ENCODE measurements around the gene ARMCX6.
"Not testable (repeated sequence)": the region's sequence is repeated elsewhere in the genome, so short reads cannot be mapped to it uniquely, and the experiment has no call there.

Gene ARMCX6

DNA sequence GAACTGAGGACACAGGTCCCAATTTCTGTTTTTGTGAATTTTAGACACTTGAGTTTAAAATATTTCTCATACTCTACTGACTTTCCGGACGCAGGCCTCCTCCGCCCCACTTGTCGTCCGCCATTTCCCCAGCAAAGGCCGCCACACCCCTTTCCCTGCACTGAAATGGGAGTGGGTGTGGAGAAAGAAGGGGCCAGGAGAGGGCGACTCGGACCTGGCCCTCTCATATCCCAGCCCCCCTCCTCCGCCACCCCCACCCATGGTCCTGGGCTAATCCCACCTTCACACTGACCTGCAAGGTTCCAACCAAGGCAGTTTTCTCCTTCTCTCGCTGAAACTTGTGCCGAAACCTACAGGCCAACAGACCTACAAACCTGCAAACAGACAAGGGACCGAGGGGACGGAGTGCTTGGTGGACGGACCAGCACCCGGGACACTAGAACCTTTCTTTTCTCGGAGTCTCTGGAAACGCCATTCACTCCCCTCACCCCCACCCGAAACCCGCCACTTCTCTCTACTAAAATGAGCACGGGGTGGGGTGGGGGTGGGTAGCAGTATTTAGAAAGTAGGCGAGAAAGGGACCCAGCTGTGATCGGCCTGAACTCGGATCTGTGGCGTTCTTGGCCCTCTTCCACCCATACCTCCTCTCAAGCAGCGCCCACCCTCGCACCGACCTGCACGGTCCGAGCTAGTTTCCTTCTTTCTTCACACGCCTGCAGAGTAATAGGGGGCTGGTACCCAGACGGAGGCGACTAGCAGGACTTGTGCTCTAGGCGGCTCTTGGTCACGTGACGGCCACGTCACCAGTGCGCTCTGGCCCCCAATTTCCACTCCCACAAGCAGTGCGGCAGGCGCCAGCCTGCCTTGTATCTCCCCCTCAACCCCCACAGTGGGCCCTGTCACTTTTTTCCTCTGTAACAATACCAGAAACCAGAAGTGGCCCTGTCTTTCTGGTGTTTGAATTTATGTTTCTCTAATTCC, at the start of gene ARMCX6:
Gene ARMCX6 (minus strand): TSS at position 790 of the 981 bp plus-strand sequence. CDS start 1,380 bp downstream, outside the sequence.
- DNase-seq, result peak; percentile 71

DNA sequence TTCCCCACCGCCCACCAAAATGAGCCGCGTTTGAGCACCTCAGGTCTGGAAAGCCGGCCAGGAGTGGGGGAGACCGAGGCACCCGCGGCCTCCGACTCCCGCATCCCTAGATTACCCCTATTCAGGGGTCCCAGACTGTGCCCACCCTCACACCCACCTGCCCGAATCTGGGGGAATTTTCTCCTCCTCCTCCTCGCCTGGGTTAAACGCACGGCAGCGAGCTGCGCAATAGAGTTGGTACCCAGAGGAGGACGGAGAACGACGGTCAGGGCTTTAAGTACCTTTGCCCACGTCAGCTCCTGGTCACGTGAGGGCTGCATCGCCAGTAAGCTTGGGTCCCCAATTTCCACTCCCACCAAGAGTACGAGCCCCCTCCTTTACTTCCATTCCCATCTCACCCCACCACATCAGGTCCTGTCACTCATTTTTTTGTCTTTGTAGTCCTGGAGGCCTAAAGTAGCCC, 41.8 kb upstream of the ARMCX6 start, which contains the start of gene ARMCX2:
Gene ARMCX2 (minus strand): TSS at position 250 of the 463 bp plus-strand sequence. CDS start 2,262 bp downstream, outside the sequence.
- DNase-seq, result peak; percentile 52

DNA sequence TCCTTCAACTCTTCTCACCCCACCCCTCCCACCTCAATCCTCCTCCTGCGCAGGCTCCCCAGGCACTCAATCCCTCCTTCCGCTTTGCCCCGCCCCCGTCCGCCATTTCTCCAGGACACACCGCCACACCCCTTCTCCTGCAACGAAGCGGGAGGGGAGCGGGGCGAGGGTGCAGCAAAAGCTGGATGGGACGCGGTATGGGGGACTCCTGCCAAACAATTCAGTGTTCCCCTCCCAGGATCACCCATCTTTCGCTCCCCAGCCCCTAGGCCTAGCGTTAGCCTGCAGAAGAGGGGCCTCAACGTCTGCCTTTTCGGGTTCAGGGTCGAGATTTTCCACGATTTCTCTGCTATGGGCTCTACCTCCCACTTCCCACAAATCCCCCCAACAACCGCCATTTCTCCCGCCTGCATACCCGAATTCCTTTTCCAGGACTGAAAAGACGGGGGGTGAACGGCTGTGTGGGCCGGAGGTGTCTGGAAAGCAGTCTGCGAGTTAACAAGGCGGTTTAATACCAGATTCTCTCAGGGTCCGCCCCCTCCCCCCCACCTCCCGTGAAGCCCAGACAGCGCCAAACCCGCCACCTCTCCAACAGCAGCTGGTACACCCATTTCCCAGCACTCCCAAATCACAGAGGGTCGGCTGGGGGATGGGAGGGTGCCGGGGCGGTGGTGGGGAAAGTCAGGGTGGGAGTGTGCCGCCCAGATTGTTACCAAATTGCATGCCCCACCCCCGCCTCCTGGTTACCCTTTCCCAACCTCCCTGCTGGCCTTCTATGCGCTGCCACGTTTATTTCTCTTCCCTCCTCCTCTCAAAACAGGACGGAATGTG, 41.1 kb upstream of the ARMCX6 start:
- peak; percentile 50 for DNase-seq

DNA sequence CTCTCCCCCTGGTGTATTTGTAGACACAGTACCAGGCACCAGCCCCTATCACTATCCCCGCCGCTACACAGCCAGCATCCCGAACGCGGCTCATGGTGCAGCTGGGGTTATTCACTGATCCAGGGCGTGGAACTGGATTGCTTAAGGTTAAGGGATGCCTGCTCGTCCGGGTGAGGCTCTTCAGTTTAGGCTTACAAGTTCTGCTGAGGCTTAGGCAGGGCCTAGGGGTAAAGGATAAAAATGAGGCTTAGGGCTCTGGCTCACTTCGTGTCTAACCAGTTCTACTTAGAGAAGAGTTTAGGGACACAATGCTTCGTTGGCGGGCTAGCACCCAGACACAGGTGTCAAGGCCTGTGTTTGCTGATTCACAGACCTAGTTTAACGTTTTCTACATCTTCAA, 39.7 kb upstream of the ARMCX6 start:
- DNase-seq, result no peak

DNA sequence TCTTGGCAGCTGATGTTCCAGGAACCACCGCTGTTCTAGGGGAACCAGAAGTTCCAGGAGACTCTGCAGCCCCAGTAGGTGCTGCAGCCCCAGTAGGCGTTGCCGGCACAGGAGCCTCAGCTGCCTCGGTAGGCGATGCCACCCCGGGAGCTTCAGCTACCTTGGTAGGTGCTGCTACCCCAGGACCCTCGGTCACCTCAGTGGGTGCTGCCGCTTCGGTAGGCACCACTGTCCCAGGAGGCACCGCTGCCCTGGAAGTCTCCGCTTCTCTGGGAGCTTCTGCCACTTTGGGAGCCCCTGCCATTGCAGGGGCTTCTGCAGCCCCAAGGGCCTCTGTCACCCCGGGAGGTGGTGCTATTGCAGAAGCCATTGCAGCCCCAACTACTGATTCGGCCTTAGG, 39.0 kb upstream of the ARMCX6 start:
- DNase-seq, result no peak

DNA sequence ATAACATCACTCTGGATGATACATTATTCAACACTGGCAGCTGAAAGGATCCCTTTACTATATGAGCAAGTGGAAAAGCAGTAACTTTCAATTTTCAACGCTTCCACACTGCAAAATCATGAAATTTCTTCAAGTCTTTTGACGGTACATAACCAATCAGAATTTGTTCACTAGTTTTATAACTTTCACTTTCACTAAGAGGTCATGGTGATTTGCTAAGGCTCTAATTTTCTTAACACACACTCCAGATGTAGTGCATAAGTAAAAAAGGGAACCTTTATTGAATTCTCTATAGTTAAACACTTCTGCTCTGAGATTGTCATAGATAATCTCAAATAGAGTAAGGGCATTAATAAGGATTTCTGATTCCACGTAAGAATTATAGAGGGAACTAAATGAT, 37.7 kb upstream of the ARMCX6 start:
- no peak for DNase-seq

DNA sequence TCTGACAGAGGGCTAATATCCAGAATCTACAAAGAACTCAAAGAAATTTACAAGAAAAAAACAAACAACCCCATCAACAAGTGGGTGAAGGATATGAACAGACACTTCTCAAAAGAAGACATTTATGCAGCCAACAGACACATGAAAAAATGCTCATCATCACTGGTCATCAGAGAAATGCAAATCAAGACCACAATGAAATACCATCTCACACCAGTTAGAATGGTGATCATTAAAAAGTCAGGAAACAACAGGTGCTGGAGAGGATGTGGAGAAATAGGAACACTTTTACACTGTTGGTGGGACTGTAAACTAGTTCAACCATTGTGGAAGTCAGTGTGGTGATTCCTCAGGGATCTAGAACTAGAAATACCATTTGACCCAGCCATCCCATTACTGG, 29.9 kb upstream of the ARMCX6 start:
- DNase-seq, result not testable (repeated sequence)

DNA sequence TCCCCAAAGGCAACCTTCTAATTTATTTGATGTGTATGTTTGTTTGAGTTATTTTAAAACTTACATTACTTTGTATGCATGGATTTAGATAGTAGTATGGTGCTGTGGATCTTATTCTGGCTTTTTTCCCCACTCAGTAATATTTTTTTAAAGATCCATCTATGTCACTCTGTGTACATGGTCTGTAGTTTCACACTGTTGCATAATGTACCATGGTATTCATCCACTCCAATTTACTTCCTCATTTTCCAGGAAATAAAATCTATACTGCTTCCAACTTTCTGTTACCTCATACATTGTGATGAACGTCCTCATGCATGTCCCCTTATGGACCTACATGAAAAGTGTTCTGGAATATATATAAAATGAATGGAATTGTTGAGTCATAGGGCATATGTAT, 24.3 kb upstream of the ARMCX6 start:
- DNase-seq, result no peak

DNA sequence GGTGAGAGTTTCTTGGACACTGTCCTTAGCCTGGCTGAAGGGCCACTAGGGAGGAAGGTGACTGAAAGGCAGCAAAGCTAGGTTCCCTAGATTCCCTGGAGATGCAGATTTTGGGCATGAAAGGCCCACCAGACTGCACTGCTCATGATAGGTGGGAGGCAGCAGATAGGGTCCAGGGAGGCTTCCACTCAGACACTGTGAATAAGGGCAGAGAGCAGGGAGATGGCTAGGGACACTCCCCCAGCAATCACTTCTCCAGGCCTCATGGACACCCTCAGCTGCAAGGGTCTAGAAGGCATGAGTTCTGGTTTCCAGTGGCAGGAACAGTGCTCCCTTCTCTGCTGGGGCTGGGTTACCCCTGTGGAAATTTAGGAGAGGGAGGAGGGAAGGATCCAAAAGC, 21.8 kb upstream of the ARMCX6 start:
- no peak for DNase-seq

DNA sequence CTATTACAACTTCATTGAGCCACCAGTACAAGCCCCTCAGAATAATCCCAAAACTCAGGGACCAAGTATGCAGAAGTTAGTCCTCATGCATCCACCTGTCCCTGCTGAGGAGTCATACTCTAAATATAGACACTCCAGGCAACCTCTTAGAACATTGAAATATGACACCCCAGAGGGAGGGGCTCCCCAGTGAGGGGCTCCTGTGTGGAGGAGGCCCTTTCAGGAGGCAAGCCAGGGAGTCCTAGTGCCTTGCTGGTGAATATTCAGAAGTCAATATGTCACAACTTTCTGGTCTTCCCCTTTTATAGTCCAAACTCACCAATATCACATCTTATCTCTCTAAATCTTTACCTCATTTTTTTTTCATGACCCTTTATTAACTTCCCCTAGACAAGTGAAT, 1.6 kb upstream of the ARMCX6 start:
- DNase-seq, result no peak

DNA sequence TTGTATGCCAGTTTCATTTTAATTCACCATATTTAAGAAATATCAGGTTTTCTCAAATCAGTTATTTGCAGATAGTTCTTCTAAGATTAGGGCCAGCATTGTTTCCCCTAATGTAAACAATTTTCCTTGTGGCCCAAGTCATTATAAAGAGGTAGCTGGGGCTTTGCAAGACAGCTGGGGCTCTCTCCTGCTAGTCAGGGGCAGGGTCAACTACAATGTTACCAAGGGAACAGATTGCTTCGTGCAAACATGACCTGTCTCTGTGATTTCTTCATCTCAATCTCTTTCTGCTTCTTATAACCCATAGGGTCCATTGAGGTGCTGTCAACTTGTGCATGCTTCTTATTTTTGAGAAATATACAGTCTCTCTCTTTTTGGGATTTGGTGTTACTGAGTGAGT, 12.1 kb downstream of the ARMCX6 start:
- DNase-seq, result no peak

DNA sequence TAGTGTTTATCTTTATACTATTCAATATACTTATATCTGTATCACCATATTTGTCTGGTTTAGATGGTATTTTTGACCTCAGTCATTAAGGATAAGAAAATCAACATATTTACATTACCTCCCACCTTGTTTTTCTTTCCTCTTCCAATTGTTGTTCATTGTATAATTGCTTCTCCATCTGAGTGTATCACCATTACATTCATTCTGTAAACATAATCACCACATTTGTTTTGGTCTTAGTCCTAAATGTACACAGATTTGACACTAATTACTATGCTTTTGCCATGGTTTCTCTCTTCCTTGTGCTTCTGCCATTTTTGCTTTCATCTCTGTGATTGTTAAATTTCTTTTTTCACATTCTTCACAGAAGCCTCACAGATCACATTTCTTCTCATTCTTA, 12.7 kb downstream of the ARMCX6 start:
- DNase-seq, result no peak

DNA sequence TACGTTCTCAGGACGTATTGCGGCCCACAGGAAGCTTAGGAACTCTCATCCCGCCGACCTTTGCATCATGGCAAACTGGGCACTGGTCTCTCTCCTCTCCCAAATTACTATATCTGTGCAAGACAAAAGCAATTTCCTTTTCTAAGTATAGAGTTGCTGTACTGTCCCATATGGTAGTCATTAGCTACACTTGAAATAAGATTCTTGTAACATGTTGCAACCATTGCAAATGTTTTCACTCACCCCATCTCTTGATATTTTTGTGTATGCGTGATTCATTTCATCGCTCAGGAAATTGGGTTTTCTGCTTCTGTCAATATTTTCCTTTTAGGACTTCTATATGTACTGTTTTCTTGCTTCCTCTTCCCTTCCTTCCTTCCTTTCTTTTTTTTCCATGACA, 15.7 kb downstream of the ARMCX6 start:
- no peak for DNase-seq

DNA sequence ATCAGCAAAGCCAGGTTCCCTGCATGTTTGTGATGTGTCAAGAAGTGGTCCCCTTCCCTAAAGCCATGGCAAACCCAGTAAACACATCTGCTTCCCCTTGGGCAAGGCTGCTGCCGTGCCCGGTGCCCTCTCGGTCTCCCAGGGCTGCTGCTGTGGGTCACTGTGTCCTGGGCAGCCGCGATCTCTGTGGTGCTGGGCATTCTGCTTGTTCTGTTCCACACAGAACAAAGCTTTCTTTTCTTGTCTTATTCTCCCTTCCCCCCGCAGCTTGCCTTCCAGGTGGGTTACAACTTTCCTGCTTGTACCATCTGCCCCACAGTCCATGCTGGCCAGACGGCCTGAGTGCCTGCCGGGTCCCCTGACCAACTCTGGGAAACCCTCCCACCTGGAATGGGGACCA, 18.2 kb downstream of the ARMCX6 start:
- DNase-seq, result not testable (repeated sequence)

DNA sequence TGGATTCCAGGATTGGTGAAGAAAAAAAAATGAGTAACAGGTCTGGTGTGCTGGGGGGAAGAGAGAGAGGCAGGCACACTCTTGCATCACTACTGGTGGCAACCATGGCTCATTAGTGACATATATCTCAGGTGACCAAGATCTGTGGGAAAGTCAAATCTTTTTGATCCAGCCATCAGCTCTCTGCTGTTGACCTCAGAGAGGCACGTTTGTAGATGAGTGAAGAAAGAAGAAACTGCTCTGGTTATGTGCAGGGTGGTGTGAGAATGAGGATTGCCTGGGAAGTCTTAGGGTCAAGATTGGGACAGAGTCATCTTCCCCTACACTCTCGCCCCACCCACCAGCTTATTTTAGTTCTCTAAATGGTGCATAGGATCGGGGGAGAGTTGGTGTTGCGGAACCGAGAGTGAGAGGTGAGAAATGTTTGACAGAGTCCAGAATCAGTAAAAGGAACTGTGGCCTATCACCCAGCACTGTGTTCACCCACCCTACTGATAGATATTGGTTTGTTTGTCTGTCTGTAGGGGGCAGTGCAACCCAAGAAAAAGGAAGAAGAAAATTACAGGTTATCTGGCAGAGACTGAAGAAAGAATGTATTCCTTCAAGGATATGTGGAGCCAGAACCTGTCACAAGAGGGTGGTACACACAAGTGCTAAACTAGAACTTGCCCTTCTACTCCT, 21.9 kb downstream of the ARMCX6 start:
- peak; percentile 36 for DNase-seq
